Activated CD8-positive, alpha-beta T cell treated with anti-CD3 and anti-CD28 coated beads for 36 hours (primary cell): Measurements from ENCODE around the gene MRPS17. TPM values are rescaled to one million over a fixed set of nuclear protein-coding genes. Genes with fewer than 3 reads are reported as not detected.

Experiments used
- ATAC-seq: fragments of 200-7000 bp; cut with Tn5 transposase; one replicate; pipeline ENCODE4 v1.10.0; 2021; ENCODE audit warnings: mild to moderate bottlenecking, moderate library complexity
- CTCF ChIA-PET: fragments of 350-600 bp; sonication (Branson Sonifier 250); formaldehyde crosslinking; loops from one replicate; lab custom pipeline; 2021; ENCODE audit warnings: antibody characterized with exemption; lab: Charles Lee
- POLR2A ChIA-PET: fragments of 350-600 bp; sonication (Branson Sonifier 250); formaldehyde crosslinking; loops from one replicate; lab custom pipeline; 2021; ENCODE audit warnings: antibody characterized with exemption; lab: Charles Lee
- DNase-seq: peaks from one replicate; pipeline ENCODE4 v3.0.0-alpha.2; 2020
- H3K27ac Mint-ChIP-seq: one replicate; pipeline ENCODE4 v1.8.0; 2021; ENCODE audit warnings: mild to moderate bottlenecking, mixed read lengths
- H3K27me3 Mint-ChIP-seq: one replicate; pipeline ENCODE4 v1.8.0; 2021; ENCODE audit warnings: mixed read lengths
- H3K36me3 Mint-ChIP-seq: one replicate; pipeline ENCODE4 v1.8.0; 2021; ENCODE audit warnings: low read depth, mixed read lengths
- H3K4me1 Mint-ChIP-seq: one replicate; pipeline ENCODE4 v1.8.0; 2021; ENCODE audit warnings: low read depth, mixed read lengths
- H3K4me3 Mint-ChIP-seq: one replicate; pipeline ENCODE4 v1.8.0; 2021; ENCODE audit warnings: mild to moderate bottlenecking, moderate library complexity, mixed read lengths
- H3K9me3 Mint-ChIP-seq: one replicate; pipeline ENCODE4 v1.8.0; 2021; ENCODE audit warnings: mixed read lengths
- CTCF ChIP-seq: fragments of 200-600 bp; IDR thresholded peaks from one replicate; pipeline ENCODE4 v1.8.0; 2022; ENCODE audit warnings: antibody characterized with exemption, mild to moderate bottlenecking
- intact Hi-C: fragments of 100-400 bp; cut with micrococcal nuclease; formaldehyde crosslinking; loops from one replicate; pipeline ENCODE4 v1.10.0; 2022
- total RNA-seq, 2 experiments: library from RNA; stranded (reverse); gene quantifications; one replicate each; pipeline ENCODE4 v1.2.3, GENCODE V29; 2021

MRPS17 gene
- total RNA-seq, 2 experiments from 2014 or later, result 28.2 to 29.1 TPM

- no peak for DNase-seq
- no peak for ATAC-seq
- ChIA-PET POLR2A (no interaction called here), CTCF (interaction anchor here (1.1 kb wide), 1 partner anchor 38 kb away, joined by 3 read pairs; no protein-coding TSS in a partner anchor)
- Mint-ChIP-seq H3K9me3 (no peaks in the 10 kb centered on the region), H3K36me3 (peaks cover 28% of the 10 kb centered on the region), H3K4me1 (peaks cover 36% of the 10 kb centered on the region), H3K4me3 (no peak overlapping the region), H3K27me3 (no peaks in the 10 kb centered on the region), H3K27ac (no peak overlapping the region)
- intact Hi-C loops, result no loop called here
- no peak for TF ChIP-seq CTCF
Observed at GRCh38 chr7:55969391-55969790, 17.7 kb downstream of the MRPS17 start.

- Mint-ChIP-seq H3K4me1 (peaks cover 36% of the 10 kb centered on the region), H3K4me3 (no peak overlapping the region), H3K9me3 (no peaks in the 10 kb centered on the region), H3K27me3 (no peaks in the 10 kb centered on the region), H3K27ac (no peak overlapping the region), H3K36me3 (peaks cover 30% of the 10 kb centered on the region)
- intact Hi-C loops, result no loop called here
- TF ChIP-seq CTCF, result no peak
- ATAC-seq (no peak), DNase-seq (no peak)
- CTCF ChIA-PET, result no interaction called here
- POLR2A ChIA-PET, result interaction anchor here (1.0 to 1.4 kb wide), 2 partner anchors 10 to 104 kb away, joined by 3 to 4 read pairs; no protein-coding TSS in a partner anchor
Observed at GRCh38 chr7:55970561-55970960, 18.9 kb downstream of the MRPS17 start.

- intact Hi-C loops, result no loop called here
- Mint-ChIP-seq H3K27ac (no peak overlapping the region), H3K4me3 (no peak overlapping the region), H3K4me1 (peaks cover 34% of the 10 kb centered on the region), H3K36me3 (peaks cover 28% of the 10 kb centered on the region), H3K27me3 (no peaks in the 10 kb centered on the region), H3K9me3 (no peaks in the 10 kb centered on the region)
- ChIA-PET POLR2A (interaction anchor here (0.7 to 1.4 kb wide), 3 partner anchors 9 to 104 kb away, joined by 3 to 4 read pairs (median 3); no protein-coding TSS in a partner anchor), CTCF (no interaction called here)
- DNase-seq (no peak), ATAC-seq (no peak)
- TF ChIP-seq CTCF, result no peak
Observed at GRCh38 chr7:55970978-55971377, 19.3 kb downstream of the MRPS17 start.

GRCh38 chr7:55973747-55974250 lies 22.1 kb downstream of the MRPS17 start:
- CTCF ChIA-PET, result interaction anchor here (0.6 kb wide), 1 partner anchor 13 kb away, joined by 3 read pairs; no protein-coding TSS in a partner anchor
- no peak for DNase-seq
- TF ChIP-seq CTCF, result no peak
- peaks cover 19% of the 10 kb centered on the region for H3K36me3 Mint-ChIP-seq
- no peaks in the 10 kb centered on the region for H3K9me3 Mint-ChIP-seq
- no peak overlapping the region for H3K4me3 Mint-ChIP-seq
- no peak overlapping the region for H3K27ac Mint-ChIP-seq
- intact Hi-C loops, result no loop called here
- H3K4me1 Mint-ChIP-seq, result peaks cover 27% of the 10 kb centered on the region
- POLR2A ChIA-PET, result no interaction called here
- H3K27me3 Mint-ChIP-seq, result no peaks in the 10 kb centered on the region
- no peak for ATAC-seq

GRCh38 chr7:55975988-55976633 lies 24.4 kb downstream of the MRPS17 start:
- Mint-ChIP-seq H3K4me1 (peaks cover 11% of the 10 kb centered on the region), H3K36me3 (peaks cover 24% of the 10 kb centered on the region), H3K4me3 (no peak overlapping the region), H3K27ac (no peak overlapping the region), H3K9me3 (no peaks in the 10 kb centered on the region), H3K27me3 (no peaks in the 10 kb centered on the region)
- DNase-seq (no peak), ATAC-seq (no peak)
- ChIA-PET POLR2A (interaction anchor here (0.6 kb wide), 1 partner anchor 46 kb away, joined by 3 read pairs; no protein-coding TSS in a partner anchor), CTCF (interaction anchor here (1.2 kb wide), 1 partner anchor 12 kb away, joined by 4 read pairs; the partner anchor contains the start of gene NIPSNAP2)
- intact Hi-C loops, result no loop called here
- TF ChIP-seq CTCF, result no peak
